Left lung (tissue), 10 donors: ENCODE data around the gene SEPTIN12. TPM values are rescaled to one million over a fixed set of nuclear protein-coding genes. Genes with fewer than 3 reads are reported as not detected.
"Not testable (repeated sequence)": the region's sequence is repeated elsewhere in the genome, so short reads cannot be mapped to it uniquely, and the experiment has no call there.

ENCODE experiments used
- ATAC-seq: fragments of 200-7000 bp; cut with Tn5 transposase; one replicate; pipeline ENCODE4 v1.9.1; 2020; ENCODE audit warnings: moderate library complexity
- DNase-seq, 4 donors: peaks; one replicate each; pipeline ENCODE4 v3.0.0-alpha.2; 2013 to 2020
- H3K27ac ChIP-seq, 2 donors: fragments of 200-600 bp; sonication (generic) in 1 of 2; one replicate each; pipeline versions ENCODE4 v1.5.0 to v1.8.0; 2020 to 2021
- H3K27me3 ChIP-seq, 2 donors: fragments of 200-600 bp; sonication (generic) in 1 of 2; one replicate each; pipeline versions ENCODE4 v1.5.0 to v1.8.0; 2020 to 2021
- H3K36me3 ChIP-seq, 2 donors: fragments of 200-600 bp; sonication (generic) in 1 of 2; one replicate each; pipeline versions ENCODE4 v1.5.0 to v1.8.0; 2020 to 2021
- H3K4me1 ChIP-seq, 2 donors: fragments of 200-600 bp; one replicate each; pipeline ENCODE4 v1.8.0; 2021
- H3K4me3 ChIP-seq, 2 donors: fragments of 200-600 bp; sonication (generic) in 1 of 2; one replicate each; pipeline versions ENCODE4 v1.5.0 to v1.8.0; 2020 to 2021; ENCODE audit warnings: mild to moderate bottlenecking in 1 of 2
- H3K9me3 ChIP-seq, 2 donors: fragments of 200-600 bp; sonication (generic) in 1 of 2; one replicate each; pipeline versions ENCODE4 v1.5.0 to v1.8.0; 2020 to 2021
- CTCF ChIP-seq, 2 donors: fragments of 200-600 bp; sonication (generic) in 1 of 2; IDR thresholded peaks; one replicate each; pipeline versions ENCODE4 v1.5.0 to v1.8.0; 2021; ENCODE audit warnings: antibody characterized with exemption in 2 of 2
- intact Hi-C, 2 donors: fragments of 100-400 bp; cut with DNase I; formaldehyde crosslinking; loops; one replicate each; pipeline versions ENCODE4 v1.11.2 to v1.14.2; 2022
- polyA plus RNA-seq, 6 donors: library from polyadenylated mRNA; unstranded; fragments of 120-200 nt; gene quantifications; one replicate each; pipeline ENCODE4 v1.2.1, GENCODE V29; 2013; ENCODE audit not compliant: insufficient read length in 6 of 6
- total RNA-seq, 2 donors: library from RNA; stranded (reverse); fragmentation: NEBNext Ultra II Directional; extraction: Animal tissue kit (Norgen Biotek cat#: 25700); gene quantifications; one replicate each; pipeline ENCODE4 v1.2.1, GENCODE V29; 2021
- donor health status: DM: no; HTN: yes; CAD: no.
- donor health status: DM: no; HTN: no; CAD: no.

SEPTIN12 gene
- total and polyA plus RNA-seq, 8 donors, result 0.28 to 14.6 (median 0.65) TPM; not detected in 5

- TF ChIP-seq CTCF (IDR thresholded peaks at IDR 0.05), result no peak
- Histone ChIP-seq H3K4me3 (no peak overlapping the region), H3K27ac (no peak overlapping the region), H3K36me3 (no peaks in the 10 kb centered on the region), H3K9me3 (no peaks in the 10 kb centered on the region), H3K4me1 (no peaks in the 10 kb centered on the region), H3K27me3 (no peaks in the 10 kb centered on the region)
- DNase-seq (peak in 1 of 4 donors; percentile 57), ATAC-seq (no peak)
- intact Hi-C loops, result no loop called here
These were observed 2.2 kb downstream of the SEPTIN12 start for GRCh38 chr16:4785758-4786433.

- H3K4me3 ChIP-seq, H3K27me3 ChIP-seq, ATAC-seq, intact Hi-C loops, H3K4me1 ChIP-seq, H3K36me3 ChIP-seq, H3K27ac ChIP-seq, H3K9me3 ChIP-seq: not testable (repeated sequence)
- DNase-seq, result peak in 1 of 4 donors; percentile 37
These were observed 3.6 kb downstream of the SEPTIN12 start for GRCh38 chr16:4784444-4784987.

GRCh38 chr16:4783951-4784336, 4.2 kb downstream of the SEPTIN12 start:
- intact Hi-C loops, result no loop called here
- no peak for TF ChIP-seq CTCF (IDR thresholded peaks at IDR 0.05)
- no peaks in the 10 kb centered on the region for H3K4me1 ChIP-seq
- no peaks in the 10 kb centered on the region for H3K27me3 ChIP-seq
- H3K27ac ChIP-seq, result no peak overlapping the region
- peak in 1 of 4 donors; percentile 54 for DNase-seq
- ATAC-seq, result no peak
- H3K9me3 ChIP-seq, result no peaks in the 10 kb centered on the region
- no peaks in the 10 kb centered on the region for H3K36me3 ChIP-seq
- H3K4me3 ChIP-seq, result no peak overlapping the region

- Histone ChIP-seq H3K4me1 (no peaks in the 10 kb centered on the region), H3K27ac (no peak overlapping the region), H3K36me3 (no peaks in the 10 kb centered on the region), H3K4me3 (no peak overlapping the region), H3K9me3 (no peaks in the 10 kb centered on the region), H3K27me3 (no peaks in the 10 kb centered on the region)
- intact Hi-C loops, result no loop called here
- DNase-seq (no peak), ATAC-seq (no peak)
- no peak for TF ChIP-seq CTCF (IDR thresholded peaks at IDR 0.05)
These were observed 4.7 kb downstream of the SEPTIN12 start for GRCh38 chr16:4783251-4783950.

- intact Hi-C loops, result no loop called here
- ATAC-seq, result no peak
- H3K27me3 ChIP-seq, result no peaks in the 10 kb centered on the region
These were observed 7.9 kb downstream of the SEPTIN12 start for GRCh38 chr16:4780235-4780634.

More at GRCh38 chr16:4780235-4780634, 7.9 kb downstream of the SEPTIN12 start:
- H3K9me3 ChIP-seq, result no peaks in the 10 kb centered on the region
- no peak for DNase-seq
- no peak overlapping the region for H3K4me3 ChIP-seq
- no peak overlapping the region for H3K27ac ChIP-seq
- no peak for TF ChIP-seq CTCF (IDR thresholded peaks at IDR 0.05)
- peaks cover 0 to 2% of the 10 kb centered on the region in 2 donors for H3K4me1 ChIP-seq
- no peaks in the 10 kb centered on the region for H3K36me3 ChIP-seq
